T-helper 1 cell (primary cell): ENCODE measurements around the gene MYADML2.
A peak's percentile ranks its signal among the peaks of the same experiment; 100 is the strongest.

Source experiments
- DNase-seq, 5 donors: peaks; one replicate each; pipeline ENCODE4 v3.0.0-alpha.2; 2012 to 2020

The MYADML2 gene

DNA sequence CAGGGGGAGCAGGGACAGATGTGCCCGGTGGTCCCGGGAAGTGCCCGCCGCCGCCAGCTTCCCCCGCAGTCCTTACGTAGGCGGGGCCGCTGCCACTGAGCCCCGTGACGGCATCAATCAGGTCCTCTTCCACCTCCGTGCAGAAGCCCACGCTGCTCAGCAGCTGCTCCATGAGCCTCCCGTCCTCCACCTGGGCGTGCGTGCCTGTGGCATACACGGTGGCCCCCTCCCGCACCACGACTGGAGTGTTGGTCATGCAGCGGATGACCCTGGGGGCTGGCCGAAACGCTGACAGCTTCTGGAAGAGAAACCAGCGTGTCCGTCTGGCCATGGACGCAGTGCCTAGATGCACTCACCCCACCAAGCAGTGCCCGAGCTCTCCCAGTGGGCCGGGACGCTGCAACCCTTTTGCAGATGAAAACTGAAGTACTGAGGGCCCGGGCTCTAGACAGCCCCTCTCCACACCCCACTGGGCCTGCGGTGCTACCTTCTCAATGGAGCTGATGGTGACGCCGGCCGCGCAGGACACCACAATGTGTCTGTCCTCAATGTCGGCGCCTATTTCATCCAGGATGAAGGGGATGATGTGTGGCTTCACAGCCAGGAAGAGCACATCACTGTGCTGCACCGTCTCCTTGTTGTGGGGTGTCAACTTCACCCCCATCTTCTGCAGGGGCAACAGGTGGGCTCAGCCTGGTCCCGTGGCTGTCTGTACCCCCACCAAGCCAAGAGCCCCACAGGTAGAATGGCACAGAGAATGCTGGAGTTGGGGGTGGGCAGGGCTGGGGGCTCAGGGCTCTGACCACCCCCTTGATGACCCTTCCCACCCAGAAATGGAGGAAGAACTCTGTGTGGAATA, 12.0 kb downstream of the MYADML2 start:
- DNase-seq, result no peak

DNA sequence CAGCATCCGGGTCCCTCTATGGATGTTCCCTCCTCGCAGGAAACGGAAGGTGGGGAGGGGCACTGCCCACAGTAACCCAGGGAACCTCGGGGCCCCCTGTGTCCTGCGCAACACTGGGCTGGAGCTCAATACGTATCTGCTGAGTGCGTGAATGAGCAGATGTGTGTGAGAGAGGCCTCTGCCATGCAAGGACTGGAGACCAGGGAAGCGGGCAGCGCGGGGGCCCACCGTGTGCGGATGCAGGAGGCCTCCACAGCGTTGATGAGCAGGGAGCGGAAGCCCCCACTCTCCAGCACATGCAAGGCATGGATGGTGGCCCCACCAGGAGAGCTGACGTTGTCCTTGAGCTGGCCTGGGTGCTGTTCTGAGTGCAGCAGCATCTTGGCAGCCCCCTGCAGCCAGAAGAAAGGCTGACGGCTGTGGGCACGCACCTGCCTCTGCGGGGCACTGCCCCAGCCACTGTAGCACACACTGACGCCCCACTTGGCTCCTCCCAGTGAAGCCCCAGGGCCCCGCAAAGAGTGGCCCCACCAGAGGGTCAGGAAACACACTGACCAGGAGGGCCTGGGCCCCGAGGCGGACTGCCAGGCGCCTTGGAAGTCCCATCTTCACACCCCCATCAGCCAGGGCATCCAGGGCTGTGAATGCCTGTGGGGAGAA, 12.8 kb downstream of the MYADML2 start:
- DNase-seq, result no peak

DNA sequence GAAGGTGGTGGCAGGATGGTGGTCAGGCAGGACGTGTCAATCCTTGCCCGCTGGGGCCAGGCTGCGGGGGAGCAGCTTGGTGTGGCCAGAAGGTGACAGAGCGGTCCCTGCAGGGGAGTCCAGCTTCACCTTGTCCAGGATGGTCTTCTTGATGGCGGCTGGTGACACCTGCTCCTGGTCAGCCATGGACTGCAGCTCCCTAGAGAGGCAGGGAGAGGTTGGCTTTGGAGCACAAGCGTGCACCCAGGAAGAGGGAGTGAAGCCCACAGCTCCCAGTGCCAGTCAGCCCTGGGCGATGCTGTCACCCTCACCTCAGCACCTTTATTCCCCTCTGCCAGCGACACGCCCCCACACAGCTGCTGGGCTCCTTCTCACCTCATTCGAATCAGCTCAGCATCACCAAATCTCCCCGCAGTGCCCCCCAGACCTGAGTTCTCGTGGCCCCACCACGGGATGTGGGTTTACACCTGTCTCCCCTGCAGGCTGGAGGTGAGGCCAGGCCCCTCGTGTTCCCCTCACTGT, 13.8 kb downstream of the MYADML2 start:
- no peak for DNase-seq

DNA sequence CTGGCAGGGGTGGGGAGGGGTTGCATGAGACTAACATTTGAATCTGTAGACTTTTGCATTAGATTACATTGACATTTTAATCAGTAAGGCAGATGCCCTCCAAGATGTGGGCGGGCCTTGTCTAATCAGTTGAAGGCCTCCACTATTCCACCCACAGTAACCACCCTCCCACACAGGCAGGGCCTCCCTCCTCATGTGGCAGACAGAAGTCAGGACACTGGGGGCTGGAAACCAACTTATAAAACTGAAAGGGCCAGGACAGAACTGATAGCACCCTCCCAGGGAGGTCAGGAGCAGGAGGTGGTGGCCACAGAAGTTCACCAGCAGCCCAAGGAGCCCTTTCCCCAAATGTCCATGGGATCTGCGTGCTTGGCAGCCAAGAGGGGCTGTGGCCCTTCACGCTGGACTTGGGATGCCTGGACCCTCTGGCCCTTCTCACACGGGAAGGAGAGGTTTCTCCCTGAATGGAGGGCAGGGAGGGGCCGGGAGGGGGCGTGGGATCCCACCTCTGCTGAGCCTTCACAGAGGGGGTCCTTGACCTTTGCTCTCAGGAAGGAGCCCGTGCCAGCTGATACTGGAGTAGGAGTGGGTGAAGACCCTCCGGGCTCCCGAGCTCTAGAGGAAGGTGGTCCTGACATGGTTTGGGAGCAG, 14.6 kb downstream of the MYADML2 start:
- DNase-seq, result no peak

DNA sequence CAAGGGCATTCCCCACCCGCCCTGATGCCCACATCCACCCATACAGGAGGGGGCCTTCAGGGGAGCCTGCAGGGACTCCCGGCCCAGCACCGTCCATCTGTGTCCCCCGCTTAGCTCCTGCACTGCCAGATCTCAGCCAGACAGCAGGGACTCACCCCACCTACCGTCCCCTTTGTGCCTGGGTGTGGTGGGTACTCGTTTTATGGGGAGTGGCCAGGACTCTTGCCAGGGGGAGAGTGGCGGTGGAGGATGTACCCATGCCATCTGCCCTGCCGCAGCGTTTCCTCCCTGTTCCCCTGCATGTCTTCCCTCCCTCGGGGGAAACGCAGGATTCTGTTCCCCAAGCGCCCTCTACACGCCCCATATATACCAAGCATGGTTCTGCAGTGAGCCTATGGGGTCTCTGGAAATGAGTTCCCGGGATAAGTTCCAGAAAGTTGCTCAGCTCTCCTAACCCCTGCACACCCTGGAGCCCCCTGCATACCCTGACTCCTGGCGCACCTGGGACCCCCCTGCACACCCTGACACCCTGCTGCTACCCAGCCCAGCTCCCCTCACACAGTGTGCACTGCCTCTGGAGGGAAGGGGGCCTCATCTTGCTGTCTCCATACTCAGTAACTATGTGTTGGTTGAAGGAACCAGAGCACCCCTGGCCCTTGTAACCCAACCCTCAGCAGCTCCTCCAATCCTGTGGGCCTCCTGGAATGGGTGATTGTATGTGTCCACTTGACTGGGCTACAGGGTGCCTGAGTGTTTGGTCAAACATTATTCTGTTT, 15.3 kb downstream of the MYADML2 start:
- no peak for DNase-seq

DNA sequence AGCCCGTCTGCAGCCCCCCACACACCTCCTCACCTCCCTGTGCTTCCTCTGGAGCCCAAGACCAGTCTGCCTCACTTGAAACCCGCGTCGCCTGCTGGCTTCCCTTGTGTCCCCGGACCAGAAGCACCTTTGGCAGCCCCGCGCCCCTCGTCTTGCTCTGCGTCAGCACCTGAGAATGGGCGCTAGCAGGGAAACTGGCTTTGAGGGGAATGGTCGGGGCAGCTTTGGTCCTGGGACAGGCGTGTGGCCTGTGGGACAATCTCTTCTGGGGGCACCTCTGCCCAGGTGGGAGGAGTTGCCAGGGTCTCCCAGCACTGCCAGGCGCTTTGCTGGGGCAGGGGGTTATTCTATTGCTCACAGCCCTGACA, 15.9 kb downstream of the MYADML2 start:
- DNase-seq, result no peak

DNA sequence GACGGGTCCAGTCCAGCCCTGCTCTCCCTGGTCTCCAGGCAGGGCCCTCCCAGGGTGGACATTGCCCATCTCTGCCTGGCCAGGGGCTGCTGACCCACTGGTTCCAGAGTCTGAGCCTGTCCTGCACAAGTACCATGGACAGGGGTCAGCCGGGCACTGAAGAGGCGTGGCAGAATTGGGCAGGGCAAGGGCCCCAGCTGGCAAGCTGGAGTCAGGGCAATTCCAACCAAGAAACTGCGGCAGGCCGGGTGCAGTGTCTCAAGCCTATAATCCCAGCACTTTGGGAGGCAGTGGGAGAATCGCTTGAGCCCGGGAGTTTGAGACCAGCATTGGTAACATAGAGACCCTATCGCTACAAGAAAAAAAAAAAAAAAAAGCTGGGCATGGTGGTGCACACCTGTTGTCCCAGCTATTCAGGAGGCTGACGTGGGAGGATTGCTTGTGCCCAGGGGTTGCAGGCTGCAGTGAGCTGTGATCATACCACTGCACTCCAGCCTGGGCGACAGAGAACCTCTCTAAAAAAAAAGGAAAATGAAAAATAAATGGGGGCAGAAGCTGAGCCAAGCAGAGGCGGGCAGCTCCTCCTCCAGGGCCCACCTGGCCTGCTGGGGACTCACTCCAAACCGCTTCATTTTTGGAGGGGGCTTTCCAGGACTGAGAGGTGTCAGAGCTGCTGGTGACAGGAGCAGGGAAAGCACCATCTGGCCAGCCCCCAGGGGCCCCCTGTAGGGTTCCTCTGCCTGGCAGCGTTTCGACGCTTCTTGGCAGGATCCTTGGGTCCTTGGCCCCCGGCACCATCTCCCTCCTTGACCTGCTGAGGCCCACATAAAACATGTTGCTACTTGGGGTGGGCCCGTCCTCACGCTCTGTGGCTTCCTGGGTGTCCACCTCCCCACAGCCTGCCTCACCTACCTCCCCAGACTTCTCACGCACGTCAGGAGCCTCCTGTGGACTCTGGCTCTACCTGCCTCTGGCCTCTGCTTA, 16.6 kb downstream of the MYADML2 start:
- no peak for DNase-seq

DNA sequence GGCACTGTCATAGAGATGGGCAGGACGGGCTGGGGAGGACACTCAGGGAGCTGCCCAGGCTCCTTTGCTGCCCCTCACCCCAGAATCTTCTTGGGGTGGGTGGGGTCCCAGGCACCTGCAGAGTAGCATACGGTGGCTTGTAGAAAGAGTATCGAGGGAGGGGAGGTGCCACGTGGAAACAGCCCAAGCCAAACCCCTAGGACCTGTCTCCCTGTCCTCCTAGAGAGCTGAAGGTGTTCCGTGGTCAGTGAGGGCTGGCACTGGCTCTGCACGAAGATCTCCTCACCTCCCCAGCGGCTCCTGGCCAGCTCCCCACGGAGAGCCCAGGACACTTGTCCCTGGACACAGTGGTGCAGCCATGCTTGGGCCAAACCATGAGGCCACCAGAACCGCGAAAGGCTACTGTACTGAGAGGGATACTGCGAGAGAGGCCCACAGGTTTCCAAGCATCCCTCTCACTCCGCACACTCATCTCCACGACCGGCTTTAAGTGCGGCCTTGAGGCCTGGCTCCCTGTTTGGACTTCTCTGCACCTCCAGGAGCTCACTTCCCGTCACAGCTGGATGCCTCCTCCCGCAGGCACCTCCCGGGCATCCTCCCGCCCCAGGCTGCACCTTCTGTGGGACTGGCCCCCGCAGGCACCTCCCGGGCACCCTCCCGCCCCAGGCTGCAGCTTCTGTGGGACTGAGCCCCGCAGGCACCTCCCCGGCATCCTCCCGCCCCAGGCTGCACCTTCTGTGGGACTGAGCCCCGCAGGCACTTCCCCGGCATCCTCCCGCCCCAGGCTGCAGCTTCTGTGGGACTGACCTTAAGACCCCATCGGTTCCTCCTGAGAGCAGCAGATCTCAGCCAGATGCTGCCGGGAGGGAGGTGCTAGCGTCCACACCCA, 17.5 kb downstream of the MYADML2 start:
- DNase-seq, result no peak

DNA sequence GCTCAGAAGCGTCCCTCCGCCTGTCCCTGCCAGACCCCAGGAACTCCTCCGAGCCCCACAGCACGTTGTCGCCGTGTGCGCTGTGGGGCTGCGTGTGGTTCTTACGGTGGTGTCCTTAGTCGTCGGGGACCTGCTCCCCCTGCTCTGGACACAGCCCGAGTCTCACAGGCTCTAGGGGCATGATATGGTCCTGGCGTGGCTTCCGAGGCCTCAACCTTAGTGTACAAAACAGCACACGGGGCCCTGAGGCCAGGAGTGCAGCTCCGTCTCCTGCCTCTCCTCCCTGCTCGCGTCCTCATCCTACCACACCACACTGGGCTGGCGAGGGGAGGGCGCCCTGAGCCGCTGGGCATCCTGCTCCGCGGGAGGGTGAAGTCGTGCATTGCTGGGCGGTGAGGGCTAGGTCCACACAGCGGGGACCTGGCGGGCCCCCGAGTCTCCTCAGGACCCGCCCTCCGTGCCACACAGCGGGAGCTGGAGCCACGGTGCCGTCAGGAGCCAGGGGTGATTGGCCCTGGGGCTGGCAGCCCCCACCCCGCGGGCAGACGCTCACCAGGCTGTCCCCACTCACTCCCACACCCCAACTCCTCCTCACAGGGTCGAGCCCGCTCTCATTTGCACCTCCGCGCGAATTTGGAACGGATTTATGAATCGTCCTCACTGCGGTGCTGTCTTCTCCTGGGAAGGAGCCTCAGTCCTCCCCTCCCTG, 18.3 kb downstream of the MYADML2 start:
- no peak for DNase-seq

DNA sequence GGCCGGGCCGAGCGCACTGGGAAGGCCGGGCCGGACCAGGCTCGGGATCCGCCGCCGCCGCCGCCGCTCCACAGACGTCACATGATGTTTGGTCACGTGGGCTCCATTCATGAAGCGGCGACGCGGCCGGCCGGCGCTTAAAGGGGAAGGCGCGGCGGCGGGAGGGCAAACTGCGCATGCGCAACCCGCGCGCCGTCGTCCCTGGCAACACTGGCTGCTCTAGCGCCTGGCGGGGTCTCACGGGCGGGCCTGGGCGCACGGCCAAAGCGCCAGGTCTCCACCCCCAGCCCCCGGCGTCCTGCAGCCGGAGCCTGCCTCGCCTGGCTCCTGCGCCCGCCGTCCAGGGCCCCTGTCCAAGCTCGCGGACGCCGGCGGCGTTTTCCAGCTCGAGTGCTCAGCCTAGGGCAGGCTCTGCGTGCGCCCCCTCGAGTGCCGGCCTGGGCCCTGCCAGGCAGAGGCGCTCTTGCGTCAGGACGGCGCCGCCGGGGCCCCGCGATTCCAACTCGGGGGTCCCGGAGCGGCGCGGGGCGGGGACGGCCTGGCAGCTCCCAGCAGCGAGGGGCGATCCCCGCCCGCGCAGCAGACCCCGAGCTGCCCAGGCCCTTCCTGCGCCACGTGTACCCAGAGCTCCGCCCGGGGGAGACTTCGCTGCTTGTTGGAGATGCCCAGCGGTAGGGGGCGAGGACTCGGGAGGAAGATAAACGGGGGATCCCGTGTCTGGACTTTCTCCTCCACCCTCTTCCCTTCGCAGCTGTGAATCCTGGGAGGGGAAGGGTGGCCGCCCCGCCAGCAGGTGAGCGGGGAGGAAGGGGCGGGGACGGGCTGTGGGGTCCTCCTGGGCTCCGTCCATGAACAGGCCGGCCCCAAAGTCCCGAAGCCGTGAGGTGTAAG, 19.1 kb downstream of the MYADML2 start, which contains the start of gene MAFG:
Gene MAFG, minus strand, starts transcription at position 83 of the 891 bp plus-strand sequence. CDS start 4,550 bp downstream, outside the sequence.
- DNase-seq, result peak; percentile 85 to 93 (median 86)

DNA sequence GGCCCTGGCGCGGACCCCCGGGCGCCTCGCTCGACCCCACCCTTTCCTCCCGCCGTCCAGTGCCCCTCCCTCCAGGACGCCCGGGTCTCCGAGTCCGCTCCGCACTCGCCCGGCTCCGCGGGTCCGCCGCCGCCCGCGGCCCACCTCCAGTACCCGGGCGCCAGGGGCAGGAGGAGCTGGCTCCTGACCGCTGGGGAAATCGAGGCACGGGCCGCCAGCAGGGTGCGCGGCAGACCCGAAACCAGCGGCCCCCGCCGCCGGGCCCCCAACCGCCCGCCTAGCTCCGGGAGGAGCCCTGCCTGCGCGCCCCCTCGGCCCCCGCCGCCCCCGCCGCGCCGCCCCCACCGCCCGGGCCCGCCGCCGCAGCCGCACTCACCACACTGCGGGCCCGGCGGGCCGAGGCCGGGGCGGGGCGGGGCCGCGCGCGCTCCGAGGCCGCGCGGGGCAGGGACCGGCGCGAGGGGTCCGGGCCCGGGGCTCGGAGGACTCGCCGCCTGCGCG, 19.8 kb downstream of the MYADML2 start:
- DNase-seq, result no peak

DNA sequence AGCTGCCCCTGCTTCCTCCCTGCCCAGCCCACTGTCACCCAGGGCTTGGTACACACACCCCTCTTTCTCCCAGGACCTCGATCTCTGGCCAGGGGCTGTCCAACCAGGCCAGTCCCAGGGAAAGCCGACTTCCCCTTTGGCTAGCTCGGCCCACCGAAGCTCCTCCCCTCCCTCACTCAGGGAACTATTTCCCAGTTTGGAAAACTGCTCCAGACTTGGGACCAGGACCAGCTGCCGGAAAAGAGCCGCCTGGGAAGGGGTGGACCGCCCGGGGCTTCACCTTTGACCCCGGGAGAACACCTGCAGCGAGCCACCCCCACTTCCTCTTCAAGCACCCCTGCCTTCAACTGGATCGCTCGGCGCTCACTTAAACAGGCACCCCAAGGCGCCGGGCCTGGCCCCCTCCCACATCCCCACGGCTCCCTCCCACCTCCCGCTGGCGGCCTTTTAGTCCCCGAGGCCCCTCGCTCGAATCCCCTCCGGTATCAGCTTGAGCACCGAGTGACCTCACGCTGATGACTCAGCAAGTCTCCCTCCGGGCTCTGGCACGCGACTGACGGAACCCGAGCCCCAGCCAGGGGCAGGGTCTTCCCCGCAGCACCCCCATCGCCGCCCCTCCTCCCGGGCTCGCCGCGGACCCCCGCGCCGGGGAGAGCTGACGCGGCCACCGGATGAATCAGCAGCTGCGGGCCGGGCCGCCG, 20.4 kb downstream of the MYADML2 start:
- peak in 3 of 5 donors; percentile 39 to 60 (median 40) for DNase-seq

DNA sequence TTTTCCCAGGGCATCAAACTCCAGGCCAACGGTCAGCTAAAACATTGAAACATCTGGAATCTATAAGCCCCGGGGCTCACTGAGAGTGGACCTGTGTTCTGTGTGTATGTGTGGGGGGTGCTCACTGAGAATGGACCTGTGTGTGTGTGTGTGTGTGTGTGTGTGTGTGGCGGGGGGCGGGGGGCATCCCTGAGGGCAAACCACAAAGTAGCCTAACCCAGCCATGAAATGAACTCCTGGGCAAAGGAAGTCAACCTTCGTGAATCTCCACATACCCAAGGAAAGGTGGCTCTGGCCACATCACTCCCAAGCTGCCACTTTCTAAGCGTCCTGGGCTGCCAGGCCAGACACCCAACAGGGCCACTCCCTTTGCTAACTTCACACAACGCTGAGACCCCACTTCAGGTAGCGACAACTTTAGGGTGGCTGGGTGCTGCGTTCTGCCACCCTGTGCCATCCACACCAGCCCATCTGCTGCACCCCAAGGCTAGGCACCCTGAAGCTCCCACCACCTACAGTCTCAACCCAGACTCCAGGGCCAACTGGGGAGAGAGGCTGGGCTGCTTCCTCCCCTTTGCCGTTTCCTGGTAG, 21.1 kb downstream of the MYADML2 start:
- no peak for DNase-seq

DNA sequence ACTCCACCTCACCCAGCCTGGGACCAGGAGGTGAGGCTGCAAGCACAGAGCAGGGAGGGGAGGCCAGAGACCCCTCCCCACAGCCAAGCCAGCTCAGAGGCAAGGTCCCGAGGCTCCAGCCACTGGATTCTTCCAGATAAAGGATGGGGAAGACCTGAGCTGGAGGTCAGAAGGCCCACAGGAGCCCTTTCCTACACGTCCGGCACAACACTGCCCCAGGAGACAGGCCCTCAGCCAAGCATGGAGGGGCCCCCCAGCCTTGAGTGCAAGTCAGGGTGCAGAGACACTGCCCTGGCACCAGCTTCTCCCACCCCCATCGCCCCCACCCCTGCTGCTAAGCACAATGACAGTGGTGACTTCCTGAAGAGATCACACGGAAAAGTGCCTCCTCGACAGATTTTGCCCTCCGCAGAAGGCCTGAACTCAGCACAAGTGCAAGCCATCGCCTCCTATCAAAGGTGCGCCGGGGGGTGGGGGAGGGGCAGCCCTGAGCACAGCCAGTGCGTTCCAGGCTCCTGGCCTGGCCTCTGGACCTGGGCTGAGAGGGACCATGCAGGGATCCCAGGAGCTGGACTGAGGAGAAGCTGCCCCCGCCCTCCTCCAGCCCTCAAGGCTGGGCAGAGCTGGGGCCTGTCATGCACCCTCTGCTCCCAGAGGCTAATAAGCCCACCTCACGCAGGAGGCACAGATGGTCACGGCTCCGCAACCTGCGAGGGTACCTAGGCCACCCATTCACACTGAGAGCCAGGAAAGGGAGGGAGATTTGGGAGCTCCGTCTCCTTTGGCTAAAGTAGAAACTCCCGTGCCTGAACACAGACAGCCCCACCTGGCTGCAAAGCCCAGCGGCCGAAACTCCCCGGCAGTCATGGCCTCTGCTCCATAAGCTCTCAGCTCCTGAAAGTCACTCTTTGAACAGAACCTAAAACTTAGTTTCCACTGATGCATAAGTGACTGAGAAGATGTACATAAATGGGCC, 22.2 kb downstream of the MYADML2 start:
- peak in 1 of 5 donors; percentile 62 for DNase-seq

DNA sequence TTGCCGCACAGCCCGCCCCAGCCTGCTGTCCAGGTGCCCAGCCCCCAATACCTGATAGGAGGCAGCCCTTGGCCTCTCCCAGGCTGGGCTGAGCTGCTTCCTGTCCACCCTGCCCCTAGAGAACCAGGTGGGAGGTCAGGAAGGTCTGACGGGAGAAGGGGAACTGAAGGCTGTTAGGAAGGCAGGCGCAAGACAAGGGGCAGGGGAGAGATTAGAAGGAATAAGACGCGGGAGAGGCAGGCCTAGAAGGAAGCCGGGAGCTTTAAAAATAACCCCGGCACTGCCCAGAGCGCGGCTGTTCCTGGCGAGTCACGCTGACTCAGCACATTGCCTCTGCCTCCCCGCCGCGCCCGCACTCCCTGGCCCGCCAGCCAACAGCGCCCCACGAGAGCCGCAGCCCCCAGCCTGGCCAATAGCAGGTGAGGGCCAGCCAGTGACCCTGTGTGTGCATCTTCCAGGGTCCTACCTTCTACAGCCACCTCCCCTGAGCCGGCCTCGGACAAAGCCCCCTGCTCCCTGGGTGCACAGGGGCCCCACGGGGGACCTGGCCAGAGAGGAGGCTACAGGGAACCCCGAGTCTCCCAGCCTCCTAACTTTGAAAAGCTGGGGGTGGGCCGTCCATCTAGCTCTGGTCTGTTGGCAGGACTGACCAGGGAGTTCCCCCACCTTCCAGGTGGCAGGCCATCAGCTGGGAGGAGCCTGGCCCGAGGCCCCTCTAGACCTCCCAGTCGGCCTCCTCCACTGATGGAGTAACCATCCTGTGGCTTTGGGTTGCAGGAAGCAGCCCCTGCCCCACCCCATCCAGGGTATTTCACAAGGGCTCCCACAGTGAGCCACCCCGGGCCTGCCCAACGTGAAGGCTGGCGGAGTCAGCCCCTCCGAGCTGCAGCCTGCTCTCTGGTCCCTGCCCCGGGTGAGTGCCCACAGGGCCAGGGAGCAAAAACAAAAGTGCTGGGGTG, 23.5 kb downstream of the MYADML2 start:
- no peak for DNase-seq
